K562 (cell line): ENCODE measurements around the gene INHA.

ENCODE experiments used
- GABPA ChIP-seq: fragments of 200-800 bp; sonication (Bioruptor generic); conservative IDR thresholded peaks from 2 replicates; pipeline ENCODE4 v1.6.1; 2016; ENCODE audit warnings: low read depth, missing genetic modification characterization, missing compliant biosample characterization
- RAD21 ChIP-seq, 2 experiments: fragments of 250-450 bp in 1 of 2; fragments of 450-650 bp in 1 of 2; sonication (Bioruptor Pico) in 1 of 2; formaldehyde crosslinking in 1 of 2; IDR thresholded peaks in 1 of 2; conservative IDR thresholded peaks in 1 of 2; 2 replicates each; pipeline versions ENCODE4 v1.4.0 to v1.8.0; 2020 to 2022; ENCODE audit warnings: mild to moderate bottlenecking in 2 of 2, moderate library complexity in 1 of 2
- RBM25 ChIP-seq: fragments of 200-400 bp; formaldehyde crosslinking; IDR thresholded peaks from 2 replicates; pipeline ENCODE4 v1.6.1; 2018; ENCODE audit warnings: low read length, low read depth, moderate library complexity; ENCODE audit not compliant: severe bottlenecking
- YY1 ChIP-seq, 3 experiments: IDR thresholded peaks; 2 replicates each; pipeline ENCODE4 v1.6.1; 2011; ENCODE audit warnings: low read length in 2 of 3, mild to moderate bottlenecking in 2 of 3, moderate library complexity in 2 of 3, borderline replicate concordance in 1 of 3, control low read depth in 1 of 3, low read depth in 1 of 3; ENCODE audit not compliant: insufficient read depth in 3 of 3, insufficient replicate concordance in 2 of 3, control insufficient read depth in 1 of 3, insufficient read length in 1 of 3; ENCODE audit errors: extremely low read depth in 1 of 3
- TF ChIP-seq, protein P1 (sequence below): sonication (generic); formaldehyde crosslinking; IDR thresholded peaks from 2 replicates; pipeline ENCODE4 v1.8.1; 2022; ENCODE audit warnings: missing genetic modification reagents

DNA sequence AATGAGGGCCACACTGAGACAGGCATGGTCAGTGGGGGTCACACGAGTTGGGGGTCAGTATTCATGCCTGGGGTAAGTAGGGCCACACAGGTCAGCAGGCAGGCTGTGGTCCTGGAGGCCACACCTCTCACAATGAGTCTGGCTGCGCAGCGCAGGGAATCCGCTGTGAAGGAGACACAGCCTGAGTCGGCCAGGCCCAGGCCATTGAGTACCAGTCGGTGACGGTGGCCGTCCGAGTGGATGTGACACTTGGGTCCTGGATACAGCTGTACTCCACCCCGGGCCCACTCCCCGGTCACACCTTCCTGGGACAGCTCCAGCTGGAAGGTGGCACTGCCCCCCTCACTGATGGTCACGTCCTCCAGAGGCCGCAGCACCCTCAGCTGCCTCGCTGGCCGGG lies 17.8 kb upstream of the INHA start:
- TF ChIP-seq RAD21 (CRISPR knock-in tag; conservative IDR thresholded peaks at IDR 0.05 in 1 of 2, IDR thresholded peaks at IDR 0.05 in 1 of 2) (no peak), YY1 (IDR thresholded peaks at IDR 0.05; ENCODE audit: borderline replicate concordance in 1 of 3, control insufficient read depth in 1 of 3, extremely low read depth in 1 of 3, insufficient read depth in 3 of 3, insufficient read length in 1 of 3, insufficient replicate concordance in 2 of 3, low read depth in 1 of 3, low read length in 2 of 3) (no peak), RBM25 (no peak), GABPA (tag) (no peak)
- TF ChIP-seq, protein P1, sequence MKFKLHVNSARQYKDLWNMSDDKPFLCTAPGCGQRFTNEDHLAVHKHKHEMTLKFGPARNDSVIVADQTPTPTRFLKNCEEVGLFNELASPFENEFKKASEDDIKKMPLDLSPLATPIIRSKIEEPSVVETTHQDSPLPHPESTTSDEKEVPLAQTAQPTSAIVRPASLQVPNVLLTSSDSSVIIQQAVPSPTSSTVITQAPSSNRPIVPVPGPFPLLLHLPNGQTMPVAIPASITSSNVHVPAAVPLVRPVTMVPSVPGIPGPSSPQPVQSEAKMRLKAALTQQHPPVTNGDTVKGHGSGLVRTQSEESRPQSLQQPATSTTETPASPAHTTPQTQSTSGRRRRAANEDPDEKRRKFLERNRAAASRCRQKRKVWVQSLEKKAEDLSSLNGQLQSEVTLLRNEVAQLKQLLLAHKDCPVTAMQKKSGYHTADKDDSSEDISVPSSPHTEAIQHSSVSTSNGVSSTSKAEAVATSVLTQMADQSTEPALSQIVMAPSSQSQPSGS = no peak
